Heart left ventricle (tissue), 16 donors: ENCODE data around the gene GOSR2. TPM values are rescaled to one million over a fixed set of nuclear protein-coding genes. Genes with fewer than 3 reads are reported as not detected.
"Not testable (repeated sequence)": the region's sequence is repeated elsewhere in the genome, so short reads cannot be mapped to it uniquely, and the experiment has no call there.

Source experiments
- ATAC-seq, 4 donors: fragments of 200-7000 bp; cut with Tn5 transposase; one replicate each; pipeline ENCODE4 v1.9.1; 2020 to 2022; ENCODE audit warnings: moderate library complexity in 4 of 4, mild to moderate bottlenecking in 3 of 4, moderate number of reproducible peaks in 1 of 4
- DNase-seq, 5 donors: peaks; one replicate each; pipeline ENCODE4 v3.0.0-alpha.2; 2020
- H3K27ac ChIP-seq, 12 donors: fragments of 200-600 bp; sonication (generic) in 4 of 12; one replicate each; pipeline versions ENCODE4 v1.5.0 to v1.8.0; 2016 to 2022; ENCODE audit warnings: mild to moderate bottlenecking in 2 of 12
- H3K27me3 ChIP-seq, 9 donors: fragments of 200-600 bp; sonication (generic) in 2 of 9; one replicate each; pipeline versions ENCODE4 v1.5.1 to v1.8.0; 2016 to 2022; ENCODE audit warnings: mild to moderate bottlenecking in 3 of 9
- H3K36me3 ChIP-seq, 9 donors: fragments of 200-600 bp; sonication (generic) in 2 of 9; one replicate each; pipeline versions ENCODE4 v1.5.0 to v1.8.0; 2018 to 2022; ENCODE audit warnings: mild to moderate bottlenecking in 2 of 9
- H3K4me1 ChIP-seq, 12 donors: fragments of 200-600 bp; sonication (generic) in 4 of 12; one replicate each; pipeline versions ENCODE4 v1.5.0 to v1.8.0; 2016 to 2022; ENCODE audit warnings: mild to moderate bottlenecking in 3 of 12
- H3K4me3 ChIP-seq, 12 donors: fragments of 200-600 bp; sonication (generic) in 4 of 12; one replicate each; pipeline versions ENCODE4 v1.5.0 to v1.8.0; 2017 to 2022; ENCODE audit warnings: mild to moderate bottlenecking in 9 of 12, moderate library complexity in 4 of 12
- H3K9me3 ChIP-seq, 12 donors: fragments of 200-600 bp; sonication (generic) in 4 of 12; one replicate each; pipeline versions ENCODE4 v1.5.0 to v1.8.0; 2016 to 2022; ENCODE audit warnings: mild to moderate bottlenecking in 1 of 12
- POLR2A ChIP-seq, 2 donors: fragments of 450-650 bp; IDR thresholded peaks; one replicate each; pipeline ENCODE4 v1.6.1; 2017; ENCODE audit warnings: antibody characterized with exemption in 2 of 2, mild to moderate bottlenecking in 2 of 2, moderate library complexity in 2 of 2
- WGBS, 4 donors: extraction: QIAGEN DNeasy Blood & Tissue Kit in 2 of 4; methylation state at CpG; one replicate each; pipeline versions ENCODE4 v1.1.5 to v1.1.7; 2013 to 2018; 5-methylcytosine and 5-hydroxymethylcytosine counted together
- intact Hi-C, 10 donors: fragments of 100-400 bp; cut with DNase I; formaldehyde crosslinking; loops; one replicate each; pipeline versions ENCODE4 v1.11.1 to v1.14.2; 2022
- polyA plus RNA-seq, 2 donors: library from polyadenylated mRNA; stranded (reverse); fragments of 200-250 nt; gene quantifications; one replicate each; pipeline ENCODE4 v1.2.3, GENCODE V29; 2013
- total RNA-seq, 9 donors: library from RNA; depleted of rRNA in 2 of 9; stranded (reverse); fragments of >200 nt in 2 of 9; fragmentation: NEBNext Ultra II Directional in 3 of 9; extraction: Animal tissue kit (Norgen Biotek cat#: 25700) in 3 of 9; gene quantifications; one replicate each; pipeline versions ENCODE4 v1.1.0 to v1.2.4, GENCODE V29; 2016 to 2023
- TF ChIP-seq, protein P1 (sequence below), 12 donors: fragments of 200-600 bp; sonication (generic) in 4 of 12; IDR thresholded peaks; one replicate each; pipeline versions ENCODE4 v1.5.0 to v1.8.0; 2018 to 2022; ENCODE audit warnings: antibody characterized with exemption in 12 of 12, mild to moderate bottlenecking in 5 of 12
- donor health status: ischemic (EF 13 %, LVEDD 7.1; RV severe dilation, severe dysfunction).
- donor health status: healthy with polysubstance abuse.
- donor health status: DM: no; HTN: yes; CAD: no.
- donor health status: DM: no; HTN: no; CAD: no.
- donor health status: ischemic (EF 25% LVEDD 6.9; RV normal size, moderate dysfunction).
- donor health status: ischemic (EF 25% LVEDD 5.7; RV mildly dilated, moderate dysfunction).
- donor health status: healthy.
- donor health status: DM: yes; HTN: yes; CAD: no.
- donor health status: ischemic (EF 35%, LVEDD 5.7; RV mildly dilated, moderate dysfunction).
- donor health status: nonischemic (EF 11% LVEDD 7.7; RV severe dilation, severe dysfunction).
- donor health status: DM: yes; HTN: yes; CAD: no.
- donor health status: PGD.
- donor health status: ischemic (EF 29% LVEDD 5.4; RV normal size, mild dysfunction).
- donor health status: nonischemic (EF 23%, LVEDD 6.1; RV moderate dilation, normal function).

GOSR2 gene
- total and polyA plus RNA-seq, 11 donors = 20.9 to 55.1 (median 38.4) TPM

DNA sequence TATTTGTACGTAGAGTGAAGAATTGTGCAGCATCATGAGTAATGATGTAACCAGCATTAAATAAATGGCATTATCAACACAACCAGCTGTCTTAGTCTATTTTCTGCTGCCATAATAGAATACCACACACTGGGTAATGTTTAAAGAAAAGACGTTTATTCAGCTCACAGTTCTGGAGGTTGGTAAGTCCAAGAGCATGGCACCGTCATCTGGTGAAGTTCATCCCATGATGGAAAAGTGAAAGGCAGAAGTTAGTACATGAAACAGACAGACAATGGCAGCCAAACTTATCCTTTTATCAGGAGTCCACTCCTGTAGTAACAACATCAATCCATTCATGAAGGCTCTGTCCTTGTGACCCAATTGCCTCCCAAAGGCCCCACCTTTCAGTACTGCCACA lies 6.3 kb upstream of the GOSR2 start:
- DNase-seq (no peak), ATAC-seq (no peak)
- WGBS, 4 donors = 86 to 95% (median 90%) methylated on average over 3 of the region's 3 CpGs
- Histone ChIP-seq H3K36me3 (no peaks in the 10 kb centered on the region), H3K27me3 (no peaks in the 10 kb centered on the region), H3K9me3 (no peaks in the 10 kb centered on the region), H3K4me1 (no peaks in the 10 kb centered on the region), H3K27ac (no peak overlapping the region), H3K4me3 (no peak overlapping the region)
- TF ChIP-seq POLR2A (IDR thresholded peaks at IDR 0.05) = no peak
- TF ChIP-seq, protein P1, sequence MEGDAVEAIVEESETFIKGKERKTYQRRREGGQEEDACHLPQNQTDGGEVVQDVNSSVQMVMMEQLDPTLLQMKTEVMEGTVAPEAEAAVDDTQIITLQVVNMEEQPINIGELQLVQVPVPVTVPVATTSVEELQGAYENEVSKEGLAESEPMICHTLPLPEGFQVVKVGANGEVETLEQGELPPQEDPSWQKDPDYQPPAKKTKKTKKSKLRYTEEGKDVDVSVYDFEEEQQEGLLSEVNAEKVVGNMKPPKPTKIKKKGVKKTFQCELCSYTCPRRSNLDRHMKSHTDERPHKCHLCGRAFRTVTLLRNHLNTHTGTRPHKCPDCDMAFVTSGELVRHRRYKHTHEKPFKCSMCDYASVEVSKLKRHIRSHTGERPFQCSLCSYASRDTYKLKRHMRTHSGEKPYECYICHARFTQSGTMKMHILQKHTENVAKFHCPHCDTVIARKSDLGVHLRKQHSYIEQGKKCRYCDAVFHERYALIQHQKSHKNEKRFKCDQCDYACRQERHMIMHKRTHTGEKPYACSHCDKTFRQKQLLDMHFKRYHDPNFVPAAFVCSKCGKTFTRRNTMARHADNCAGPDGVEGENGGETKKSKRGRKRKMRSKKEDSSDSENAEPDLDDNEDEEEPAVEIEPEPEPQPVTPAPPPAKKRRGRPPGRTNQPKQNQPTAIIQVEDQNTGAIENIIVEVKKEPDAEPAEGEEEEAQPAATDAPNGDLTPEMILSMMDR (IDR thresholded peaks at IDR 0.05) = no peak
- intact Hi-C loops = no loop called here

DNA sequence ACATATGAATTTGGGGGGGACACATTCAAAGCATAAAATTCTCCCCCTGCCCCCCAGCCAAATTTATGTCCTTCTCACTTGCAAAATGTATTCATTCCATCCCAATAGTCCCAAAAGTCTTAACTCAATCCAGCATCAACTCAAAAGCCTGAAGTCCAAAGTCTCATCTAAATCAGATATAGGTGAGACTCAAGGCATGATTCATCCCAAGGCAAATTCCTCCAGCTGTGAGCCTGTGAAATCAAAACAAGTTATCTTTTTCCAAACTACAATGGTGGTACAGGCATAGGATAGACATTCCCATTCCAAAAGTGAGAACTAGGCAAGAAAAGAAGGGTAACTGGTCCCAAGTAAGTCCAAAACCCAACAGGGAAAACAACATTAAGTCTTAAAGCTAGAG lies 5.9 kb upstream of the GOSR2 start:
- no peak for DNase-seq
- H3K36me3 ChIP-seq = no peaks in the 10 kb centered on the region
- no peak overlapping the region for H3K27ac ChIP-seq
- TF ChIP-seq, protein P1 (IDR thresholded peaks at IDR 0.05) = no peak
- TF ChIP-seq POLR2A (IDR thresholded peaks at IDR 0.05) = no peak
- intact Hi-C loops = no loop called here
- no peaks in the 10 kb centered on the region for H3K27me3 ChIP-seq
- no peaks in the 10 kb centered on the region for H3K4me1 ChIP-seq
- no peak overlapping the region for H3K4me3 ChIP-seq
- ATAC-seq = no peak
- no peaks in the 10 kb centered on the region for H3K9me3 ChIP-seq

DNA sequence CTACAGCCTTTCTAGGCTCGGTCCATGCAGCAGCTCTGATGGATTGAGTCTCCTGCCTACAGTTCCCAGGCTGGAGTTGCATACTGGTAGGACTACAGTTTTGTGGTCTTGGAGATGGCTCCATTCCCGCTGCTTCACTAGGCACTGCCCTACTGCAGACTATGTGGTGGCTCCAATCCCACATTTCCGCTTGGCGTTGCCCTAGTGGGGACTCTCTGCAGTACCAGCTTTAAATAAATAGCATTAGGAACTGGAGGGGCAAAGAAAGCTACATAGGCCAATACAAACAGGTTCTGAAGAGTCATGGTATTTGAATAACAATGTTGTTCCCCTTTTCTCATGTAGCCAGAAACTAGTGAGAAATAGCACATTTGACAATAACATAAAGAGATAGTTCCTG lies 5.4 kb upstream of the GOSR2 start:
- no peaks in the 10 kb centered on the region for H3K27me3 ChIP-seq
- TF ChIP-seq, protein P1 (IDR thresholded peaks at IDR 0.05) = no peak
- no peak for TF ChIP-seq POLR2A (IDR thresholded peaks at IDR 0.05)
- no peak for ATAC-seq
- no peak overlapping the region for H3K4me3 ChIP-seq
- no peaks in the 10 kb centered on the region for H3K36me3 ChIP-seq
- no peaks in the 10 kb centered on the region for H3K9me3 ChIP-seq
- 75 to 91% (median 80%) methylated on average over 4 of the region's 4 CpGs for WGBS, 4 donors
- peaks cover 0 to 4% (median 0%) of the 10 kb centered on the region in 12 donors for H3K4me1 ChIP-seq
- no peak for DNase-seq
- no peak overlapping the region for H3K27ac ChIP-seq
- intact Hi-C loops = no loop called here

DNA sequence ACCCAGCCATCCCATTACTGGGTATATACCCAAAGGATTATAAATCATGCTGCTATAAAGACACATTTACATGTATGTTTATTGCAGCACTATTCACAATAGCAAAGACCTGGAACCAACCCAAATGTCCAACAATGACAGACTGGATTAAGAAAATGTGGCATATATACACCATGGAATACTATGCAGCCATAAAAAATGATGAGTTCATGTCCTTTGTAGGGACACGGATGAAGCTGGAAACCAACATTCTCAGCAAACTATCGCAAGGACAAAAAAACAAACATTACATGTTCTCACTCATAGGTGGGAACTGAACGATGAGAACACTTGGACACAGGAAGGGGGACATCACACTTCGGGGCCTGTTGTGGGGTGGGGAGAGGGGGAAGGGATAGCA lies 998 bp upstream of the GOSR2 start:
- not testable (repeated sequence) for H3K27ac ChIP-seq

DNA sequence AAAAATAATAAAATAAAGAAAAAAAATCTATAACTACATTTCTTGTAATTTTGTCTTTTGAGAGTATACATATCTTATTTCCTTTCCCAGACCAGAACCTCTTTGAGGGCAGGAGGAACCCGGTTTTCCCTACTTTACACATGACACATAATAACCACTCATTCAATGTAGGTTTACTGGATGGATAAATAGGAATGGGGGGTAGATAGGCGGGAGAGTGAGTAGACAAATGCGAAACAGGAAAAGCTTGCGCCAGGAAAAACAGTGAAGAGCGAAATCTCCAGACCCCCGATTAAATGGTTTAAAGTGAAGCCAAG lies 515 bp upstream of the GOSR2 start:
- no peaks in the 10 kb centered on the region for H3K27me3 ChIP-seq
- H3K9me3 ChIP-seq = no peaks in the 10 kb centered on the region
- peak overlapping the region; percentile 64 to 98 (median 80) for H3K4me3 ChIP-seq
- ATAC-seq (peak in 3 of 4 donors; percentile 14 to 38 (median 21)), DNase-seq (no peak)
- intact Hi-C loops = loop anchor here in 2 of 10 donors (5.0 kb wide), 1 partner anchor 80 kb away; no protein-coding TSS in a partner anchor
- TF ChIP-seq, protein P1 (IDR thresholded peaks at IDR 0.05) = no peak
- TF ChIP-seq POLR2A (IDR thresholded peaks at IDR 0.05) = no peak
- WGBS, 4 donors = 0 to 1% (median 0%) methylated on average over 6 of the region's 6 CpGs
- peaks cover 0 to 41% (median 25%) of the 10 kb centered on the region in 12 donors for H3K4me1 ChIP-seq
- H3K27ac ChIP-seq = peak overlapping the region; percentile 91 to 100 (median 98)
- peaks cover 0 to 4% (median 0%) of the 10 kb centered on the region in 9 donors for H3K36me3 ChIP-seq

More for the DNA sequence above, 998 bp upstream of the GOSR2 start:
- not testable (repeated sequence) for H3K36me3 ChIP-seq, H3K9me3 ChIP-seq, ATAC-seq, H3K27me3 ChIP-seq, DNase-seq
- intact Hi-C loops = loop anchor here in 2 of 10 donors (5.0 kb wide), 1 partner anchor 80 kb away; no protein-coding TSS in a partner anchor
- WGBS, 4 donors = 63 to 76% (median 73%) methylated on average over 4 of the region's 4 CpGs
- Histone ChIP-seq H3K4me1 (peaks cover 0 to 36% (median 23%) of the 10 kb centered on the region in 12 donors), H3K4me3 (peak overlapping the region in 9 of 12 donors; percentile 64 to 96 (median 80))
